Colonic mucosa (tissue), 4 donors: Measurements from ENCODE around the gene ACAP3. TPM values are rescaled to one million over a fixed set of nuclear protein-coding genes. Genes with fewer than 3 reads are reported as not detected.

Experiments used
- DNase-seq: peaks from one replicate; pipeline ENCODE4 v3.0.0-alpha.2; 2020
- H3K27ac ChIP-seq: fragments of 200-600 bp; one replicate; pipeline ENCODE4 v1.8.0; 2021
- H3K27me3 ChIP-seq: fragments of 200-600 bp; one replicate; pipeline ENCODE4 v1.8.0; 2021
- H3K36me3 ChIP-seq: fragments of 200-600 bp; one replicate; pipeline ENCODE4 v1.8.0; 2021
- H3K4me1 ChIP-seq: fragments of 200-600 bp; one replicate; pipeline ENCODE4 v1.8.0; 2021; ENCODE audit warnings: mild to moderate bottlenecking
- H3K4me3 ChIP-seq: fragments of 200-600 bp; one replicate; pipeline ENCODE4 v1.8.0; 2021
- H3K9ac ChIP-seq, 2 donors: one replicate each; pipeline ENCODE4 v1.7.0; 2013; ENCODE audit warnings: control low read depth in 2 of 2, low read depth in 2 of 2, low read length in 2 of 2
- H3K9me3 ChIP-seq: fragments of 200-600 bp; one replicate; pipeline ENCODE4 v1.8.0; 2021
- intact Hi-C: fragments of 100-400 bp; cut with DNase I; formaldehyde crosslinking; loops from one replicate; pipeline ENCODE4 v1.14.1; 2022
- total RNA-seq, 2 donors: library from RNA; stranded (reverse); fragmentation: NEBNext Ultra II Directional in 1 of 2; extraction: Animal tissue kit (Norgen Biotek cat#: 25700) in 1 of 2; gene quantifications; one replicate each; pipeline ENCODE4 v1.2.1, GENCODE V29; 2021
- TF ChIP-seq, protein P1 (sequence below): fragments of 200-600 bp; IDR thresholded peaks from one replicate; pipeline ENCODE4 v1.8.0; 2022; ENCODE audit warnings: antibody characterized with exemption, mild to moderate bottlenecking
- donor health status: healthy.
- donor health status: DM: no; HTN: no; CAD: no.
- donor health status: DM: no; HTN: no; CAD: no.

ACAP3 gene
- total RNA-seq, 2 donors from 2014 or later, result 34.1 to 68.1 TPM

DNA sequence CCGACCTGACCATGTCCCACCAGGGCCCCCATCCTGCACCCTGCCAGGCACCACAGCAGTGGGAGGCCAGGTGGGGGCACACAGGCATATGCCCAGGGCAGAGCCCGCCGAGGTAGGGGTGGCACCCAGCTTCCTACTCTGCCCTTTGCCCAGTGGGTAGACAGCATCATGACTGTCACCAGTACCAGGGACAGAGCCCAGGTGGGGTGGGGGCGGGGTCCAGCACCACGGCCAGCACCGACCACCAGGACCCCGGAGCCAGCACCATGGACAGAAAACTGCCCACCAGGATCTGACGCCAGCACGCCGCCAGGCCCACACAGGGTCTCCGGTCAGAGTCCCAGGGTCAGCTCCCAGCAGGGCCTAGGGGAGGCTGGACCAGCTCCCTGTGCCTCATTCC, 27.1 kb upstream of the ACAP3 start:
- no peaks in the 10 kb centered on the region for H3K27me3 ChIP-seq
- H3K9ac ChIP-seq, result no peak overlapping the region
- H3K9me3 ChIP-seq, result no peaks in the 10 kb centered on the region
- intact Hi-C loops, result no loop called here
- TF ChIP-seq, protein P1, sequence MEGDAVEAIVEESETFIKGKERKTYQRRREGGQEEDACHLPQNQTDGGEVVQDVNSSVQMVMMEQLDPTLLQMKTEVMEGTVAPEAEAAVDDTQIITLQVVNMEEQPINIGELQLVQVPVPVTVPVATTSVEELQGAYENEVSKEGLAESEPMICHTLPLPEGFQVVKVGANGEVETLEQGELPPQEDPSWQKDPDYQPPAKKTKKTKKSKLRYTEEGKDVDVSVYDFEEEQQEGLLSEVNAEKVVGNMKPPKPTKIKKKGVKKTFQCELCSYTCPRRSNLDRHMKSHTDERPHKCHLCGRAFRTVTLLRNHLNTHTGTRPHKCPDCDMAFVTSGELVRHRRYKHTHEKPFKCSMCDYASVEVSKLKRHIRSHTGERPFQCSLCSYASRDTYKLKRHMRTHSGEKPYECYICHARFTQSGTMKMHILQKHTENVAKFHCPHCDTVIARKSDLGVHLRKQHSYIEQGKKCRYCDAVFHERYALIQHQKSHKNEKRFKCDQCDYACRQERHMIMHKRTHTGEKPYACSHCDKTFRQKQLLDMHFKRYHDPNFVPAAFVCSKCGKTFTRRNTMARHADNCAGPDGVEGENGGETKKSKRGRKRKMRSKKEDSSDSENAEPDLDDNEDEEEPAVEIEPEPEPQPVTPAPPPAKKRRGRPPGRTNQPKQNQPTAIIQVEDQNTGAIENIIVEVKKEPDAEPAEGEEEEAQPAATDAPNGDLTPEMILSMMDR, result no peak
- DNase-seq, result no peak
- no peaks in the 10 kb centered on the region for H3K36me3 ChIP-seq
- no peak overlapping the region for H3K4me3 ChIP-seq
- no peak overlapping the region for H3K27ac ChIP-seq
- no peaks in the 10 kb centered on the region for H3K4me1 ChIP-seq

DNA sequence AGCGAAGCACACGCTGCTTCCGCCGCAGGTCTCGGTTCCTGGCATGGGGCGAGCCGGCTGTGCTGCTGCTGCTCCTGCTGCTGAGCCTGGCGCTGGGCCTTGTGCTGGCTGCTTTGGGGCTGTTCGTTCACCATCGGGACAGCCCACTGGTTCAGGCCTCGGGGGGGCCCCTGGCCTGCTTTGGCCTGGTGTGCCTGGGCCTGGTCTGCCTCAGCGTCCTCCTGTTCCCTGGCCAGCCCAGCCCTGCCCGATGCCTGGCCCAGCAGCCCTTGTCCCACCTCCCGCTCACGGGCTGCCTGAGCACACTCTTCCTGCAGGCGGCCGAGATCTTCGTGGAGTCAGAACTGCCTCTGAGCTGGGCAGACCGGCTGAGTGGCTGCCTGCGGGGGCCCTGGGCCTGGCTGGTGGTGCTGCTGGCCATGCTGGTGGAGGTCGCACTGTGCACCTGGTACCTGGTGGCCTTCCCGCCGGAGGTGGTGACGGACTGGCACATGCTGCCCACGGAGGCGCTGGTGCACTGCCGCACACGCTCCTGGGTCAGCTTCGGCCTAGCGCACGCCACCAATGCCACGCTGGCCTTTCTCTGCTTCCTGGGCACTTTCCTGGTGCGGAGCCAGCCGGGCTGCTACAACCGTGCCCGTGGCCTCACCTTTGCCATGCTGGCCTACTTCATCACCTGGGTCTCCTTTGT, 26.0 kb upstream of the ACAP3 start:
- Histone ChIP-seq H3K27ac (no peak overlapping the region), H3K4me3 (no peak overlapping the region), H3K9me3 (no peaks in the 10 kb centered on the region), H3K27me3 (no peaks in the 10 kb centered on the region), H3K36me3 (no peaks in the 10 kb centered on the region), H3K4me1 (no peaks in the 10 kb centered on the region), H3K9ac (no peak overlapping the region)
- no peak for DNase-seq
- intact Hi-C loops, result no loop called here
- TF ChIP-seq, protein P1, result no peak

- no peak overlapping the region for H3K27ac ChIP-seq
- DNase-seq, result no peak
- H3K27me3 ChIP-seq, result no peaks in the 10 kb centered on the region
- no peaks in the 10 kb centered on the region for H3K36me3 ChIP-seq
- H3K9me3 ChIP-seq, result no peaks in the 10 kb centered on the region
- H3K4me1 ChIP-seq, result no peaks in the 10 kb centered on the region
- intact Hi-C loops, result no loop called here
- no peak overlapping the region for H3K9ac ChIP-seq
- TF ChIP-seq, protein P1, result no peak
- H3K4me3 ChIP-seq, result no peak overlapping the region
Observed at GRCh38 chr1:1332774-1333480, 25.2 kb upstream of the ACAP3 start.

DNA sequence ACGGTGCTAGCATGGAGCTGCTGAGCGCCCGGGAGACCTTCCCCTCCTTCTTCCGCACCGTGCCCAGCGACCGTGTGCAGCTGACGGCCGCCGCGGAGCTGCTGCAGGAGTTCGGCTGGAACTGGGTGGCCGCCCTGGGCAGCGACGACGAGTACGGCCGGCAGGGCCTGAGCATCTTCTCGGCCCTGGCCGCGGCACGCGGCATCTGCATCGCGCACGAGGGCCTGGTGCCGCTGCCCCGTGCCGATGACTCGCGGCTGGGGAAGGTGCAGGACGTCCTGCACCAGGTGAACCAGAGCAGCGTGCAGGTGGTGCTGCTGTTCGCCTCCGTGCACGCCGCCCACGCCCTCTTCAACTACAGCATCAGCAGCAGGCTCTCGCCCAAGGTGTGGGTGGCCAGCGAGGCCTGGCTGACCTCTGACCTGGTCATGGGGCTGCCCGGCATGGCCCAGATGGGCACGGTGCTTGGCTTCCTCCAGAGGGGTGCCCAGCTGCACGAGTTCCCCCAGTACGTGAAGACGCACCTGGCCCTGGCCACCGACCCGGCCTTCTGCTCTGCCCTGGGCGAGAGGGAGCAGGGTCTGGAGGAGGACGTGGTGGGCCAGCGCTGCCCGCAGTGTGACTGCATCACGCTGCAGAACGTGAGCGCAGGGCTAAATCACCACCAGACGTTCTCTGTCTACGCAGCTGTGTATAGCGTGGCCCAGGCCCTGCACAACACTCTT, 24.5 kb upstream of the ACAP3 start:
- Histone ChIP-seq H3K9ac (no peak overlapping the region), H3K4me1 (no peaks in the 10 kb centered on the region), H3K4me3 (no peak overlapping the region), H3K9me3 (no peaks in the 10 kb centered on the region), H3K27me3 (no peaks in the 10 kb centered on the region), H3K27ac (no peak overlapping the region), H3K36me3 (no peaks in the 10 kb centered on the region)
- TF ChIP-seq, protein P1, result no peak
- no peak for DNase-seq
- intact Hi-C loops, result no loop called here

DNA sequence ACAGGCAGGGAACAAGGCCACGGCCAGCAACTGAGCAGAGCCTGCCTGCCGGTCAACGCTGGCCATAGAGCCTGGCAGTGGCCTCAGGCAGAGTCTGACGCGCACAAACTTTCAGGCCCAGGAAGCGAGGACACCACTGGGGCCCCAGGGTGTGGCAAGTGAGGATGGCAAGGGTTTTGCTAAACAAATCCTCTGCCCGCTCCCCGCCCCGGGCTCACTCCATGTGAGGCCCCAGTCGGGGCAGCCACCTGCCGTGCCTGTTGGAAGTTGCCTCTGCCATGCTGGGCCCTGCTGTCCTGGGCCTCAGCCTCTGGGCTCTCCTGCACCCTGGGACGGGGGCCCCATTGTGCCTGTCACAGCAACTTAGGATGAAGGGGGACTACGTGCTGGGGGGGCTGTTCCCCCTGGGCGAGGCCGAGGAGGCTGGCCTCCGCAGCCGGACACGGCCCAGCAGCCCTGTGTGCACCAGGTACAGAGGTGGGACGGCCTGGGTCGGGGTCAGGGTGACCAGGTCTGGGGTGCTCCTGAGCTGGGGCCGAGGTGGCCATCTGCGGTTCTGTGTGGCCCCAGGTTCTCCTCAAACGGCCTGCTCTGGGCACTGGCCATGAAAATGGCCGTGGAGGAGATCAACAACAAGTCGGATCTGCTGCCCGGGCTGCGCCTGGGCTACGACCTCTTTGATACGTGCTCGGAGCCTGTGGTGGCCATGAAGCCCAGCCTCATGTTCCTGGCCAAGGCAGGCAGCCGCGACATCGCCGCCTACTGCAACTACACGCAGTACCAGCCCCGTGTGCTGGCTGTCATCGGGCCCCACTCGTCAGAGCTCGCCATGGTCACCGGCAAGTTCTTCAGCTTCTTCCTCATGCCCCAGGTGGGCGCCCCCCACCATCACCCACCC, 23.6 kb upstream of the ACAP3 start, which contains the start of gene TAS1R3:
TAS1R3 (plus strand) TSS at position 213 of the 898 bp plus-strand sequence; CDS start at position 279, 66 bp downstream.
- H3K27me3 ChIP-seq, result no peaks in the 10 kb centered on the region
- no peaks in the 10 kb centered on the region for H3K4me1 ChIP-seq
- DNase-seq, result no peak
- H3K4me3 ChIP-seq, result no peak within 1 kb of the TSS
- no peak within 1 kb of the TSS for H3K27ac ChIP-seq
- H3K36me3 ChIP-seq, result no peaks in the 10 kb centered on the region
- intact Hi-C loops, result no loop called here
- TF ChIP-seq, protein P1, result no peak
- H3K9me3 ChIP-seq, result no peaks in the 10 kb centered on the region
- peak within 1 kb of the TSS in 1 of 2 donors; percentile 46 for H3K9ac ChIP-seq
